SK-N-SH (cell line): ENCODE results near the gene ADIG. TPM values are rescaled to one million over a fixed set of nuclear protein-coding genes. Genes with fewer than 3 reads are reported as not detected.

Experiments used
- CTCF ChIA-PET: fragments of 300-600, 350-600 bp; formaldehyde crosslinking; extraction: SDS; loops from one replicate; lab custom pipeline; 2021; lab: Yijun Ruan, JAX
- POLR2A ChIA-PET: fragments of 350-600 bp; sonication (Branson Sonifier 250); formaldehyde crosslinking; extraction: SDS; loops from one replicate; lab custom pipeline; 2020; ENCODE audit warnings: antibody characterized with exemption, inconsistent platforms; lab: Yijun Ruan, JAX
- DNase-seq: peaks from one replicate; pipeline ENCODE4 v3.0.0; 2012
- H2AFZ ChIP-seq: fragments of 200-600 bp; sonication (generic); 2 replicates; pipeline ENCODE4 v1.8.1; 2016; ENCODE audit warnings: antibody characterized with exemption, mild to moderate bottlenecking, low read depth
- H3F3A ChIP-seq: fragments of 200-600 bp; sonication (generic); replicated peaks from 2 replicates; pipeline ENCODE3; 2016; ENCODE audit warnings: antibody characterized with exemption, mild to moderate bottlenecking; ENCODE audit not compliant: insufficient read depth
- H3K27ac ChIP-seq, 2 experiments: fragments of 200-500 bp in 1 of 2; fragments of 200-600 bp in 1 of 2; sonication (Bioruptor generic) in 1 of 2; sonication (generic), shearing (Covaris generic) in 1 of 2; 2 replicates each; pipeline versions ENCODE4 v1.5.1 to v1.6.1; 2014 to 2016; ENCODE audit warnings: low read depth in 2 of 2, inconsistent platforms in 1 of 2, low read length in 1 of 2, mild to moderate bottlenecking in 1 of 2, mixed read lengths in 1 of 2
- H3K27me3 ChIP-seq: fragments of 200-600 bp; sonication (generic), shearing (Covaris generic); 2 replicates; pipeline ENCODE4 v1.6.1; 2016; ENCODE audit warnings: mixed run types; ENCODE audit not compliant: insufficient read depth
- H3K36me3 ChIP-seq, 2 experiments: fragments of 200-500 bp in 1 of 2; fragments of 200-600 bp in 1 of 2; sonication (Bioruptor generic) in 1 of 2; sonication (generic) in 1 of 2; replicated peaks in 1 of 2; 2 replicates each; pipeline versions ENCODE3 to v1.5.1; 2014 to 2016; ENCODE audit warnings: low read length in 1 of 2, mild to moderate bottlenecking in 1 of 2; ENCODE audit not compliant: insufficient read depth in 2 of 2, control insufficient read depth in 1 of 2
- H3K4me1 ChIP-seq, 2 experiments: fragments of 200-500 bp in 1 of 2; fragments of 200-600 bp in 1 of 2; sonication (Bioruptor generic) in 1 of 2; sonication (generic), shearing (Covaris generic) in 1 of 2; 2 replicates each; pipeline versions ENCODE4 v1.5.1 to v1.6.1; 2014 to 2016; ENCODE audit warnings: low read depth in 1 of 2, low read length in 1 of 2, mixed run types in 1 of 2; ENCODE audit not compliant: insufficient read depth in 2 of 2, control insufficient read depth in 1 of 2
- H3K4me2 ChIP-seq: fragments of 200-600 bp; sonication (generic), shearing (Covaris generic); 2 replicates; pipeline ENCODE4 v1.6.1; 2017; ENCODE audit warnings: mixed run types
- H3K4me3 ChIP-seq, 2 experiments: fragments of 200-500 bp in 1 of 2; fragments of 200-600 bp in 1 of 2; sonication (Bioruptor generic) in 1 of 2; sonication (generic), shearing (Covaris generic) in 1 of 2; 2 replicates each; pipeline versions ENCODE4 v1.5.1 to v1.8.1; 2014 to 2016; ENCODE audit warnings: low read depth in 2 of 2, inconsistent platforms in 1 of 2, low read length in 1 of 2, mild to moderate bottlenecking in 1 of 2, mixed read lengths in 1 of 2, moderate library complexity in 1 of 2
- H3K79me2 ChIP-seq: fragments of 200-600 bp; sonication (generic); 2 replicates; pipeline ENCODE4 v1.8.1; 2017; ENCODE audit warnings: mild to moderate bottlenecking; ENCODE audit not compliant: insufficient read depth
- H3K9ac ChIP-seq: fragments of 200-600 bp; sonication (generic); 2 replicates; pipeline ENCODE4 v1.6.1; 2017; ENCODE audit warnings: mixed run types
- H3K9me2 ChIP-seq: fragments of 200-600 bp; sonication (generic); 2 replicates; pipeline ENCODE4 v1.6.1; 2017; ENCODE audit warnings: mixed run types
- H3K9me3 ChIP-seq: fragments of 200-600 bp; sonication (generic); 2 replicates; pipeline ENCODE4 v1.6.1; 2017; ENCODE audit warnings: mixed run types, mild to moderate bottlenecking, moderate library complexity
- H4K20me1 ChIP-seq: fragments of 200-600 bp; sonication (generic); 2 replicates; pipeline ENCODE4 v1.6.1; 2017; ENCODE audit warnings: mild to moderate bottlenecking, mixed run types; ENCODE audit not compliant: insufficient read depth
- EP300 ChIP-seq, 2 experiments: IDR thresholded peaks; 2 replicates each; pipeline versions ENCODE4 v1.4.0 to v1.6.1; 2012; ENCODE audit warnings: borderline replicate concordance in 1 of 2, low read depth in 1 of 2, low read length in 1 of 2
- FOXJ3 ChIP-seq: sonication (generic); formaldehyde crosslinking; IDR thresholded peaks from 2 replicates; pipeline ENCODE4 v1.5.1; 2020; ENCODE audit warnings: mild to moderate bottlenecking, missing genetic modification reagents
- FOXM1 ChIP-seq: IDR thresholded peaks from 2 replicates; pipeline ENCODE4 v1.4.0; 2012; ENCODE audit warnings: low read depth, mild to moderate bottlenecking
- GATA2 ChIP-seq: sonication (generic); formaldehyde crosslinking; IDR thresholded peaks from 2 replicates; pipeline ENCODE4 v1.5.0; 2020; ENCODE audit warnings: mild to moderate bottlenecking, missing genetic modification reagents
- IRF3 ChIP-seq: fragments of 150-350 bp; IDR thresholded peaks from 2 replicates; pipeline ENCODE4 v1.6.1; 2016; ENCODE audit warnings: mild to moderate bottlenecking, low read depth, low read length
- JUND ChIP-seq: IDR thresholded peaks from 2 replicates; pipeline ENCODE4 v1.4.0; 2012
- MAX ChIP-seq: IDR thresholded peaks from 2 replicates; pipeline ENCODE4 v1.4.0; 2012; ENCODE audit warnings: low read depth
- MEF2A ChIP-seq: IDR thresholded peaks from 2 replicates; pipeline ENCODE4 v1.4.0; 2012; ENCODE audit warnings: low read depth, borderline replicate concordance
- PBX3 ChIP-seq: IDR thresholded peaks from 2 replicates; pipeline ENCODE4; 2012
- POLR2AphosphoS5 ChIP-seq: IDR thresholded peaks from 2 replicates; pipeline ENCODE4 v1.6.1; 2012; ENCODE audit warnings: low read depth, low read length
- RFX5 ChIP-seq: IDR thresholded peaks from 2 replicates; pipeline ENCODE4 v1.6.1; 2012; ENCODE audit warnings: mild to moderate bottlenecking, improper control_type of control experiment, low read length
- SMC3 ChIP-seq: IDR thresholded peaks from 2 replicates; pipeline ENCODE4 v1.6.1; 2012; ENCODE audit warnings: low read depth, low read length, improper control_type of control experiment
- USF1 ChIP-seq: IDR thresholded peaks from 2 replicates; pipeline ENCODE4 v1.4.0; 2012; ENCODE audit warnings: low read depth, borderline replicate concordance
- YY1 ChIP-seq: IDR thresholded peaks from 2 replicates; pipeline ENCODE4 v1.4.0; 2012; ENCODE audit warnings: low read depth, mild to moderate bottlenecking
- WGBS: methylation state at CpG from one replicate; pipeline ENCODE4 v1.1.6; 2017; ENCODE audit warnings: low lambda C conversion rate; 5-methylcytosine and 5-hydroxymethylcytosine counted together
- polyA plus RNA-seq, 3 experiments: library from polyadenylated mRNA; depleted of rRNA; stranded (reverse); fragments of >200 nt; gene quantifications; 2 replicates each; pipeline ENCODE4 v1.2.3, GENCODE V29; 2012

The ADIG gene
- polyA plus RNA-seq, 1 of the 3 experiments (the other 2 are of a cell fraction), result not detected

GRCh38 chr20:38628580-38629470 is 47.8 kb downstream of the ADIG start:
- CTCF ChIA-PET, result interaction anchor here (0.9 to 1.5 kb wide), 6 partner anchors 15 to 452 kb away, joined by 3 to 7 read pairs (median 4); no protein-coding TSS in a partner anchor
- DNase-seq, result no peak
- Histone ChIP-seq H3K9me2 (no peaks in the 10 kb centered on the region), H2AFZ (no peak overlapping the region), H3K4me3 (no peak overlapping the region), H3F3A (no peaks in the 10 kb centered on the region), H3K27ac (no peak overlapping the region), H4K20me1 (no peaks in the 10 kb centered on the region), H3K4me2 (no peak overlapping the region), H3K9me3 (no peaks in the 10 kb centered on the region), H3K79me2 (no peaks in the 10 kb centered on the region), H3K4me1 (no peaks in the 10 kb centered on the region), H3K27me3 (no peaks in the 10 kb centered on the region), H3K9ac (no peak overlapping the region), H3K36me3 (no peaks in the 10 kb centered on the region)
- POLR2A ChIA-PET, result no interaction called here
- WGBS, result 83% methylated on average over 9 of the region's 9 CpGs
- no peak for TF ChIP-seq USF1
- TF ChIP-seq YY1, result no peak
- no peak for TF ChIP-seq IRF3
- no peak for TF ChIP-seq RFX5
- TF ChIP-seq JUND, result no peak
- TF ChIP-seq FOXJ3 (CRISPR knock-in tag), result no peak
- TF ChIP-seq POLR2AphosphoS5, result no peak
- TF ChIP-seq GATA2 (CRISPR knock-in tag), result no peak

- Histone ChIP-seq H3K9ac (no peak overlapping the region), H3K9me3 (no peaks in the 10 kb centered on the region), H3K36me3 (no peaks in the 10 kb centered on the region), H3K4me2 (no peak overlapping the region), H3K79me2 (no peaks in the 10 kb centered on the region), H3K4me1 (no peaks in the 10 kb centered on the region), H2AFZ (no peak overlapping the region), H3K9me2 (no peaks in the 10 kb centered on the region), H3K4me3 (no peak overlapping the region), H3K27ac (no peak overlapping the region), H4K20me1 (no peaks in the 10 kb centered on the region), H3K27me3 (no peaks in the 10 kb centered on the region), H3F3A (no peaks in the 10 kb centered on the region)
- no peak for TF ChIP-seq SMC3
- TF ChIP-seq MEF2A, result no peak
- TF ChIP-seq GATA2 (CRISPR knock-in tag), result no peak
- TF ChIP-seq IRF3, result no peak
- no peak for TF ChIP-seq FOXM1
- no peak for TF ChIP-seq EP300 (IDR thresholded peaks at IDR 0.05; ENCODE audit: borderline replicate concordance in 1 of 2, low read depth in 1 of 2, low read length in 1 of 2)
- TF ChIP-seq MAX, result no peak
- no peak for TF ChIP-seq PBX3
- no peak for DNase-seq
- WGBS, result 85% methylated on average over 1 of the region's 1 CpG
- ChIA-PET POLR2A (no interaction called here), CTCF (interaction anchor here (1.1 to 6.2 kb wide), 4 partner anchors 16 to 121 kb away, joined by 4 to 41 read pairs (median 6); no protein-coding TSS in a partner anchor)
Measured at GRCh38 chr20:38629979-38630378, 49.0 kb downstream of the ADIG start.
